Thoracic aorta (tissue), 2 donors: ENCODE measurements around the gene NR2F6. TPM values are rescaled to one million over a fixed set of nuclear protein-coding genes. Genes with fewer than 3 reads are reported as not detected.
A peak's percentile ranks its signal among the peaks of the same experiment; 100 is the strongest.

Experiments used
- ATAC-seq: fragments of 150-250 bp; one replicate; pipeline ENCODE4 v1.8.0; 2017; ENCODE audit warnings: low read depth; ENCODE audit not compliant: insufficient number of reproducible peaks, low FRiP score
- DNase-seq: peaks from one replicate; pipeline ENCODE4 v3.0.0-alpha.2; 2020; ENCODE audit warnings: low spot score
- H3K27ac ChIP-seq, 2 donors: fragments of 200-600 bp; sonication (generic); 1 replicate in 1 of 2; 2 replicates in 1 of 2; pipeline ENCODE4 v1.5.1; 2016; ENCODE audit warnings: mild to moderate bottlenecking in 2 of 2, moderate library complexity in 2 of 2
- H3K27me3 ChIP-seq: fragments of 200-600 bp; sonication (generic); replicated peaks from 2 replicates; pipeline ENCODE4 v1.6.0; 2016; ENCODE audit warnings: mild to moderate bottlenecking; ENCODE audit not compliant: insufficient read depth
- H3K36me3 ChIP-seq: fragments of 200-600 bp; sonication (generic); one replicate; pipeline ENCODE4 v1.5.1; 2016
- H3K4me1 ChIP-seq, 2 donors: fragments of 200-600 bp; sonication (generic); 1 replicate in 1 of 2; 2 replicates in 1 of 2; pipeline versions ENCODE4 v1.5.1 to v1.6.0; 2016; ENCODE audit warnings: low read depth in 2 of 2, mild to moderate bottlenecking in 1 of 2; ENCODE audit not compliant: control insufficient read depth in 1 of 2
- H3K4me3 ChIP-seq: fragments of 200-600 bp; sonication (generic); 2 replicates; pipeline ENCODE4 v1.5.1; 2016; ENCODE audit warnings: mild to moderate bottlenecking
- H3K9me3 ChIP-seq: fragments of 200-600 bp; sonication (generic); 2 replicates; pipeline ENCODE4 v1.5.1; 2016
- CTCF ChIP-seq: fragments of 200-600 bp; sonication (generic); IDR thresholded peaks from one replicate; pipeline ENCODE4 v1.5.1; 2019; ENCODE audit warnings: antibody characterized with exemption
- total RNA-seq, 2 donors: library from RNA; depleted of rRNA; stranded (reverse); fragments of >200 nt; gene quantifications; one replicate each; pipeline versions ENCODE4 v1.1.0 to v1.2.3, GENCODE V29; 2016

Gene NR2F6
- total RNA-seq, 2 donors from 2014 or later, result 42.0 to 68.1 TPM

- ATAC-seq (no peak), DNase-seq (no peak)
- Histone ChIP-seq H3K27ac (no peak overlapping the region), H3K36me3 (peaks cover 60% of the 10 kb centered on the region), H3K27me3 (no peaks in the 10 kb centered on the region), H3K4me1 (no peaks in the 10 kb centered on the region), H3K4me3 (no peak overlapping the region), H3K9me3 (no peaks in the 10 kb centered on the region)
- peak; percentile 47 for TF ChIP-seq CTCF
Observed at GRCh38 chr19:17205237-17206140, 40.2 kb downstream of the NR2F6 start.

GRCh38 chr19:17202713-17203112 lies 43.0 kb downstream of the NR2F6 start:
- no peak overlapping the region for H3K27ac ChIP-seq
- H3K27me3 ChIP-seq, result no peaks in the 10 kb centered on the region
- H3K4me1 ChIP-seq, result no peaks in the 10 kb centered on the region
- TF ChIP-seq CTCF, result no peak
- DNase-seq (no peak), ATAC-seq (no peak)
- H3K9me3 ChIP-seq, result no peaks in the 10 kb centered on the region
- no peak overlapping the region for H3K4me3 ChIP-seq
- H3K36me3 ChIP-seq, result peaks cover 72% of the 10 kb centered on the region

- TF ChIP-seq CTCF, result no peak
- Histone ChIP-seq H3K27me3 (no peaks in the 10 kb centered on the region), H3K9me3 (no peaks in the 10 kb centered on the region), H3K36me3 (peaks cover 77% of the 10 kb centered on the region), H3K4me1 (no peaks in the 10 kb centered on the region), H3K27ac (no peak overlapping the region), H3K4me3 (no peak overlapping the region)
- DNase-seq, result no peak
- ATAC-seq, result no peak
Observed at GRCh38 chr19:17202249-17202648, 43.5 kb downstream of the NR2F6 start.

GRCh38 chr19:17200408-17201079 lies 45.2 kb downstream of the NR2F6 start:
- no peak overlapping the region for H3K27ac ChIP-seq
- DNase-seq (no peak), ATAC-seq (no peak)
- no peaks in the 10 kb centered on the region for H3K4me1 ChIP-seq
- H3K36me3 ChIP-seq, result peaks cover 71% of the 10 kb centered on the region
- H3K4me3 ChIP-seq, result no peak overlapping the region
- H3K27me3 ChIP-seq, result no peaks in the 10 kb centered on the region
- TF ChIP-seq CTCF, result no peak
- H3K9me3 ChIP-seq, result no peaks in the 10 kb centered on the region

- H3K4me3 ChIP-seq, result no peak overlapping the region
- DNase-seq (no peak), ATAC-seq (no peak)
- H3K4me1 ChIP-seq, result no peaks in the 10 kb centered on the region
- H3K9me3 ChIP-seq, result no peaks in the 10 kb centered on the region
- H3K27ac ChIP-seq, result no peak overlapping the region
- no peaks in the 10 kb centered on the region for H3K27me3 ChIP-seq
- TF ChIP-seq CTCF, result no peak
- peaks cover 86% of the 10 kb centered on the region for H3K36me3 ChIP-seq
Observed at GRCh38 chr19:17197666-17198065, 48.1 kb downstream of the NR2F6 start.
